GM21576 (cell line): Measurements from ENCODE around the gene ZNF341.

ENCODE experiments used
- ATAC-seq: cut with Tn5 transposase; IDR thresholded peaks from one replicate; pipeline ENCODE4 v1.9.1; 2021; ENCODE audit warnings: mild to moderate bottlenecking, moderate library complexity; ENCODE audit not compliant: unreplicated experiment

ZNF341 gene

DNA sequence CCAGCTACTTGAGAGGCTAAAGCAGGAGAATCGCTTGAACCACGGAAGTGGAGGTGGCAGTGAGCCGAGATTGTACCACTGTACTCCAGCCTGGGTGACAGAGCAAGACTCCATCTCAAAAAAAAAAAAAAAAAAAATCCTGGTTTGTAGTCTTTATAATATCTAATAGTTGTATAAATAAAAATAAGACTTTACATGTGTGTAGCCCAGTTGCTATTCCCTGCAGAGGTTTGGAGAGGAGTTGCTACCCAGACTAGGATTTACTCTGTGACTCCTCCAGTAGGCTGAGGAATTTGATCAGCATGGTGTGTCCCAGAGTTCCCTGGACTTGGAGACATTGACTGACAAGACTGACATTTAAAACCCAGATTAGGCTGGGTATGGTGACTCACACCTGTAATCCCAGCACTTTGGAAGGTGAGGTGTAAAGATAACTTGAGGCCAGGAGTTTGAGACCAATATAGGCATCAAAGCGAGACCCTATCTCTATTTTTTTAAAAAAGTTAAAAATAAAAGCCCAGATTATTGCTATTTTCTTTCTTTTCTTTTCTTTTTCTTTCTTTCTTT lies 89.6 kb downstream of the ZNF341 start:
- ATAC-seq = no peak

- no peak for ATAC-seq
Measured at GRCh38 chr20:33822423-33822822, 90.6 kb downstream of the ZNF341 start.

GRCh38 chr20:33822991-33823390 lies 91.2 kb downstream of the ZNF341 start:
- no peak for ATAC-seq

DNA sequence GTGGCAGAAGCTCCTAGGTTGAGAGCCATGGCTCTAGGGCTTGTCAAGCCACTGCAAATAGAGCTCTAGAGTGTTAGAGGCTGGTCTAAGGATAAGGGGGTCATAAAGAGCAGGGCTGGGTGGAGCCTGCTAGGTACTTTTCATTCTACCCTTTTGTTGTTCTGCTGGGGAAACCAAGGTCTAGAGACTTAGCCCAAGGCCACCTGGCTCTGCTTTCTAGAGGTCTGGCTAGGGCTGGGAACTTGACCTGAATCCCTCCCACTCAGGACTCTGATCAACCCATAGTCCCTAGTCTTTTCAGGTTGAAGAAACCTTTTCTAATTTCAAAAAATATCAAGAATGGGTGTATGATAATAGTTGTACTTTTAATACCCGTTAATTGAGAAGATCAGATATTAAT lies 93.1 kb downstream of the ZNF341 start:
- no peak for ATAC-seq

GRCh38 chr20:33825340-33826269 lies 93.8 kb downstream of the ZNF341 start:
- ATAC-seq = no peak

GRCh38 chr20:33826270-33826897 lies 94.6 kb downstream of the ZNF341 start:
- ATAC-seq = no peak

- ATAC-seq = no peak
Measured at GRCh38 chr20:33827109-33827508, 95.3 kb downstream of the ZNF341 start.

DNA sequence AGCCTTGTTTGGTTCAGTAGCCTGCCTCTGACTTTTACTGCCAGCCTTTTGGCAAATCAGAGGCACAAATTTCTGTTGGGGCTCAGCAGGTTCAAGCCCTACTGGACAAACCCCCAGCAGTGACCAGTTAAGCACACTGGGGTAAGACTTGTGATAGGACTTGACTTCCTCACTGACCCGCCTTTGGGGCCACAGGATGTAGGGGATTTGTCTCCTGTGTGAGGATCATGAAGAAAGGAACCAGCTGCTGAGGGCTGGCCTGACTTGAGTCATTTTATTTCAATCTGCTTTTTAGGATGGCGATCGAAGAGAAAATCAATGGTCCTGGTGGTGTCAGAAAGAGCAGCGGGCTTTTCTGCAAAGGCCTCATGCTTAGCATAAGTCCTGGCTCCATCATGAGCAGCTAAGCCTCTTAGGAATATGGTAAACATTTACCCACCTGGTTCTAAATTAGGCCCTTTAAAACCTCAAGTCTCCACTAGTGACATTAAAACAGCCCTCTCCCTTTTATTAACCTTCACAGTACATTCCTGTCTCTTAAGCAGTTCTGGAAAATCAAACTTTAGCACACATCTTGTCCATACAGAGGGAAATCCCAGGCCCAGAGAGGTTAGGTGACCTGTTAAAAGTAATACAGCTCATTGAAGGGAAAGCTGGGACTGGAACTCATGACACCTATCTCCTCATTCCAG lies 96.0 kb downstream of the ZNF341 start:
- no peak for ATAC-seq

DNA sequence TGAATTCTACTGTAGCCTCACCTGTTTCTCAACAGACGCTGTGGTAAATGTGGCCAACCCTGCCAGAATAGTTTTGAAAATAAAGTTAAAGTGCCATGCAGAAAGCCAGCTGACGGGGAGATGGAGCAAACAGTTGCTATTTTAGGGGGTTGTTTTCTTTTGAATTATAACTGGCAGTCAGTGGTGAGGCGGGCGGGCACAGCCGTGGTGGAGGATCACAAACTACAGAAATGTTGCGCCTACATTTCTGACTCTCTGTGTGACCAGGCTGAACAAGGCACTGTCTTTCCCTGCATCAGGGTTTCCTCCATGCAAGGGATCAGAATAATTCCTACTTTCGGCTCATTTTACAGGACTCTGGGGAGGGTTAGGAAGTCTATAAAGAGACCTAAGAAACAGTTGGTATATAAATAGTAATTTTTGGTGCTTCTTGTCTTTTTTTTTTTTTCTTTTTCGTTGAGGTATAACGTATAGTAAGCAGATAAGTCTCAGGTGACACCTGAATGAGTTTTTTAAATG lies 96.6 kb downstream of the ZNF341 start:
- ATAC-seq = no peak

- ATAC-seq = no peak
Measured at GRCh38 chr20:33828967-33829560, 97.3 kb downstream of the ZNF341 start.

DNA sequence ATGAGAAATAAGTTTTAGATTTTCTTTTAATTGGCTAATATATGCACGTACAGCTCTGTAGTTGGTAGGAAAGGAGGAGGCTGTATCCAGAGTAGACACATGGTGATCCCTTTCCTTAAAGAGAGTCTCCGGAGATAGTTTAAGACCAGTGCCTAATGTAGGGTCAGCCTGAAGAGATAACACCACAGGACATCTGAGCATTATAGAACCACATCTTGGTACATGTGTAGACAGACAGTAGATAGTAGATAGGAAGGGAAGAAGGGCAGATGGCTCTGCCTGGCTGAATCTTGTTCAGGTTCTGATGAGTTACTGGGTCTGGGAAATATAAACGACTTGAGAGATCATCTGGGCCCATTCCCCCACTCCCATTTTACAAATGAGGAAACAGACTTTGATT lies 97.8 kb downstream of the ZNF341 start:
- ATAC-seq = no peak

DNA sequence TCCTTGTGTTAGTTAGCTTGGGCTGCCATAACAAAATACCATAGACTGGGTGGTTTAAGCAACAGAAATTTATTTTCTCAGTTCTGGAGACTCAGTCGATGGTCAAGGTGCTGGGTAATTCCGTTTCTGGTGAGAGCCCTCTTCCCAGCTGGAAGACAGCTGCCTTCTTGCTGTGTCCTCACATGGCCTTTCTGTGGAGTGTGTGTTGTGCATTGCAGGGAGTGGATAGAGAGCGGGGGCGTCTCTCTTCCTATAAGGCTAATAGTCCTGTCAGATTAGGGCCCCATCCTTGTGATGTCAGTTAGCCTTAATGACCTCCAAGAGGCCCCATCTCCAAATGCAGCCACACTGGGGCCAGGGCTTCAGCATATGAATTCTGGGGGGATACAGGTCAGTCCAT lies 98.6 kb downstream of the ZNF341 start:
- ATAC-seq = no peak

GRCh38 chr20:33832103-33832804 lies 100.5 kb downstream of the ZNF341 start:
- no peak for ATAC-seq

- no peak for ATAC-seq
Measured at GRCh38 chr20:33833333-33833732, 101.5 kb downstream of the ZNF341 start.

GRCh38 chr20:33835615-33836172 lies 103.9 kb downstream of the ZNF341 start:
- ATAC-seq = no peak

DNA sequence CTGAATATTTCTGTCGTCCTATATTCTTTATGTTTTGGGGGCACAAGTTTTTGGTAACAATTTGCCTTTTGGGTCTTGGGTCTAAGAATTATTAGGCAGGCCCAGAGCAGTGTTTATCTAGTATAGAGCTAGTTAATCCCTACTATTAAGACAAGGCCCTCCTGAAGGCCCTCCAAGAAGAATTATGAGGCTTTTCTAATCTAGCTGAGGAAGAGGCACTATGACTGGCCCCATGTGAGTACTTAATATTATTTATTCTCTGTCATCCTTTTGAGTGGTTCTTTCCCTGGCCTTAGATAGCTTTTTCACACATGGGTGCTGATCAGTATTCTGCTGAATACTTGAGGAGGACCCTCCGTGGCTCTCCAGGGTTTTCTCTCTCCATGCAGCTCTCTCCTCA lies 104.5 kb downstream of the ZNF341 start:
- ATAC-seq = no peak

- ATAC-seq = no peak
Measured at GRCh38 chr20:33837096-33837830, 105.5 kb downstream of the ZNF341 start.

- ATAC-seq = no peak
Measured at GRCh38 chr20:33838035-33838864, 106.5 kb downstream of the ZNF341 start.
